ENCODE results near the gene ATP6V1B1.

The ATP6V1B1 gene

DNA sequence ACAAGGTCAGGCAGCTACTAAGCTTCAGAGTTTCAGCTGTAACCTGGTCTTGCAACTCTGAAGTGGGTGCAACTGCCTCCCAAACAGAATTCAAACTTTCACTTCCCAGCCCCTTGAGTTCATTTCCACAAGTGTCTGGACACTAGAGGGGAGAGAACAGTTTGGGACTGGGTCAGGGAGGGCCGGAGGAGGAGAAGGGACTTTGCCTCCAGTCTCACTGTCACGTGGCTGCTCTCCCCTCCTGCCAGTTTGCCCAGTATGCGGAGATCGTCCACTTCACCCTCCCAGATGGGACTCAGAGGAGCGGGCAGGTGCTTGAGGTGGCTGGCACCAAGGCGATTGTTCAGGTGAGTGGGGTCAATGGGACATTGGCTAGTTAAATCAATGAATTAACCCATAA, 22.1 kb downstream of the ATP6V1B1 start:
- no peaks in the 10 kb centered on the region for H3K9me2 ChIP-seq (ENCODE audit: low read depth, low read length)
- no peak for TF ChIP-seq EZH2 (IDR thresholded peaks at IDR 0.05; ENCODE audit: borderline replicate concordance, low read length)
- TF ChIP-seq, protein P1, sequence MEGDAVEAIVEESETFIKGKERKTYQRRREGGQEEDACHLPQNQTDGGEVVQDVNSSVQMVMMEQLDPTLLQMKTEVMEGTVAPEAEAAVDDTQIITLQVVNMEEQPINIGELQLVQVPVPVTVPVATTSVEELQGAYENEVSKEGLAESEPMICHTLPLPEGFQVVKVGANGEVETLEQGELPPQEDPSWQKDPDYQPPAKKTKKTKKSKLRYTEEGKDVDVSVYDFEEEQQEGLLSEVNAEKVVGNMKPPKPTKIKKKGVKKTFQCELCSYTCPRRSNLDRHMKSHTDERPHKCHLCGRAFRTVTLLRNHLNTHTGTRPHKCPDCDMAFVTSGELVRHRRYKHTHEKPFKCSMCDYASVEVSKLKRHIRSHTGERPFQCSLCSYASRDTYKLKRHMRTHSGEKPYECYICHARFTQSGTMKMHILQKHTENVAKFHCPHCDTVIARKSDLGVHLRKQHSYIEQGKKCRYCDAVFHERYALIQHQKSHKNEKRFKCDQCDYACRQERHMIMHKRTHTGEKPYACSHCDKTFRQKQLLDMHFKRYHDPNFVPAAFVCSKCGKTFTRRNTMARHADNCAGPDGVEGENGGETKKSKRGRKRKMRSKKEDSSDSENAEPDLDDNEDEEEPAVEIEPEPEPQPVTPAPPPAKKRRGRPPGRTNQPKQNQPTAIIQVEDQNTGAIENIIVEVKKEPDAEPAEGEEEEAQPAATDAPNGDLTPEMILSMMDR (IDR thresholded peaks at IDR 0.05; ENCODE audit: low read length): no peak
- H3K4me3 ChIP-seq (ENCODE audit: low read depth, low read length, poor library complexity, severe bottlenecking): no peak overlapping the region
- no peaks in the 10 kb centered on the region for H3K9me3 ChIP-seq (ENCODE audit: low read length)
- H4K20me1 ChIP-seq (ENCODE audit: insufficient read depth, low read length): no peaks in the 10 kb centered on the region
- no peak overlapping the region for H2AFZ ChIP-seq (ENCODE audit: low read length)
- H3K27me3 ChIP-seq (ENCODE audit: insufficient read depth, low read length): no peaks in the 10 kb centered on the region
- no peak overlapping the region for H3K27ac ChIP-seq (ENCODE audit: low read depth, low read length, poor library complexity, severe bottlenecking)
- no peak overlapping the region for H3K4me2 ChIP-seq (ENCODE audit: low read length)
- peaks cover 6% of the 10 kb centered on the region for H3K4me1 ChIP-seq (ENCODE audit: insufficient read depth, low read length, severe bottlenecking)
- H3K9ac ChIP-seq (ENCODE audit: low read length): no peak overlapping the region
- no peaks in the 10 kb centered on the region for H3K36me3 ChIP-seq (ENCODE audit: insufficient read depth, low read length)
- no peaks in the 10 kb centered on the region for H3F3A ChIP-seq (ENCODE audit: insufficient read depth, low read length)
- no peaks in the 10 kb centered on the region for H3K79me2 ChIP-seq (ENCODE audit: insufficient read depth, low read length)

DNA sequence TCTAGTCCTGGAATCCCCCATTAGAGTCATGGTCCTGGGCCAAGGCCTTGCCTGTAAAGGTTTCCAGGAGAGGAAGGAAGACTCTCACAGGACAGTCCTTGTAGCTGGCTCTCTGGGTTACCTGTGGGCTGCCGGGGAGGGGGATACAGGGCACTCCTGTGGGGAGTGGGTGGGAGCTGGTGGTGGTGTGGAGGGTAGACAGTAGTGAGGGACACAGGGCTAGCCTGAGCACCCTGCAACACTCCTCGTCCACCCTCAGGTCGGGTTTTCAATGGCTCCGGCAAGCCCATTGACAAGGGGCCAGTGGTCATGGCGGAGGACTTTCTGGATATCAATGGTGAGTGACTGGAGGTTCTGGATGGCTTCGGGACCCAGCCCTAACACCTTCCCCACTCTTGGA, 23.1 kb downstream of the ATP6V1B1 start:
- Histone ChIP-seq H3K4me2 (ENCODE audit: low read length) (no peak overlapping the region), H3K9me2 (ENCODE audit: low read depth, low read length) (no peaks in the 10 kb centered on the region), H4K20me1 (ENCODE audit: insufficient read depth, low read length) (no peaks in the 10 kb centered on the region), H3K9me3 (ENCODE audit: low read length) (no peaks in the 10 kb centered on the region), H3F3A (ENCODE audit: insufficient read depth, low read length) (no peaks in the 10 kb centered on the region), H3K27me3 (ENCODE audit: insufficient read depth, low read length) (no peaks in the 10 kb centered on the region), H2AFZ (ENCODE audit: low read length) (no peak overlapping the region), H3K27ac (ENCODE audit: low read depth, low read length, poor library complexity, severe bottlenecking) (no peak overlapping the region), H3K79me2 (ENCODE audit: insufficient read depth, low read length) (no peaks in the 10 kb centered on the region), H3K9ac (ENCODE audit: low read length) (no peak overlapping the region), H3K36me3 (ENCODE audit: insufficient read depth, low read length) (no peaks in the 10 kb centered on the region), H3K4me1 (ENCODE audit: insufficient read depth, low read length, severe bottlenecking) (peaks cover 6% of the 10 kb centered on the region), H3K4me3 (ENCODE audit: low read depth, low read length, poor library complexity, severe bottlenecking) (no peak overlapping the region)
- TF ChIP-seq, protein P1 (IDR thresholded peaks at IDR 0.05; ENCODE audit: low read length): no peak
- TF ChIP-seq EZH2 (IDR thresholded peaks at IDR 0.05; ENCODE audit: borderline replicate concordance, low read length): no peak

DNA sequence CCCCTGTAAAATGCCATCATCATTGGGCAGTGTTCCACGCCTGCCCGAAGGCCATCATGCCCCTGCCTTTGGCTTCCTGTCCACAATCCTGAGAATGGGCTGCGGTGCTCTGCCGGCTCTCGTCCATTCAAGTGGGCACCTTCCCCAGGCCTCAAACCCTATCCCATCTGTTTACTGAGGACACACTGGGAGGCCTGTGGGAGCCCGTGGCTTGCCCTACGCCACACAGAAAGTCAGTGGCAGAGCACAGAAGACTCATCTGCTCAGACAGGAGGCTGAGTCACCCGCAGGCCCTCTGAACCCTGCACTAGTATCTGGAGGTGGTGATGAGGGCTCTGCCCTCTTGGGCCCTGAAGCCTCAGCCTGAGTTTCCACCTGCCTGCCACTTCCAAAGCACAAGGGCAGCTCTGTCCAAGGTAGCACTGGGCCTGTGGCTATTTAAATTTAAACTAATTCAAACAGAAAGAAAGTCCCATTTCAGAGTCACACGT, 23.6 kb downstream of the ATP6V1B1 start:
- Histone ChIP-seq H3K27ac (ENCODE audit: low read depth, low read length, poor library complexity, severe bottlenecking) (no peak overlapping the region), H3K9ac (ENCODE audit: low read length) (no peak overlapping the region), H3K79me2 (ENCODE audit: insufficient read depth, low read length) (no peaks in the 10 kb centered on the region), H3K36me3 (ENCODE audit: insufficient read depth, low read length) (no peaks in the 10 kb centered on the region), H2AFZ (ENCODE audit: low read length) (no peak overlapping the region), H3F3A (ENCODE audit: insufficient read depth, low read length) (no peaks in the 10 kb centered on the region), H3K4me2 (ENCODE audit: low read length) (no peak overlapping the region), H3K27me3 (ENCODE audit: insufficient read depth, low read length) (no peaks in the 10 kb centered on the region), H3K9me2 (ENCODE audit: low read depth, low read length) (no peaks in the 10 kb centered on the region), H3K4me3 (ENCODE audit: low read depth, low read length, poor library complexity, severe bottlenecking) (no peak overlapping the region), H3K9me3 (ENCODE audit: low read length) (no peaks in the 10 kb centered on the region), H4K20me1 (ENCODE audit: insufficient read depth, low read length) (no peaks in the 10 kb centered on the region), H3K4me1 (ENCODE audit: insufficient read depth, low read length, severe bottlenecking) (peaks cover 6% of the 10 kb centered on the region)
- no peak for TF ChIP-seq EZH2 (IDR thresholded peaks at IDR 0.05; ENCODE audit: borderline replicate concordance, low read length)
- TF ChIP-seq, protein P1 (IDR thresholded peaks at IDR 0.05; ENCODE audit: low read length): no peak

All from OCI-LY1 (cell line).